GM19397 (cell line): ENCODE measurements around the gene CGB5.
"Not testable (repeated sequence)": the region's sequence is repeated elsewhere in the genome, so short reads cannot be mapped to it uniquely, and the experiment has no call there.

Experiments used
- ATAC-seq: cut with Tn5 transposase; IDR thresholded peaks from one replicate; pipeline ENCODE4 v1.9.1; 2021; ENCODE audit warnings: mild to moderate bottlenecking, moderate library complexity; ENCODE audit not compliant: unreplicated experiment

Gene CGB5

GRCh38 chr19:49020931-49021895 is 22.4 kb upstream of the CGB5 start:
- no peak for ATAC-seq

GRCh38 chr19:49022116-49022515 is 21.5 kb upstream of the CGB5 start:
- ATAC-seq: no peak

DNA sequence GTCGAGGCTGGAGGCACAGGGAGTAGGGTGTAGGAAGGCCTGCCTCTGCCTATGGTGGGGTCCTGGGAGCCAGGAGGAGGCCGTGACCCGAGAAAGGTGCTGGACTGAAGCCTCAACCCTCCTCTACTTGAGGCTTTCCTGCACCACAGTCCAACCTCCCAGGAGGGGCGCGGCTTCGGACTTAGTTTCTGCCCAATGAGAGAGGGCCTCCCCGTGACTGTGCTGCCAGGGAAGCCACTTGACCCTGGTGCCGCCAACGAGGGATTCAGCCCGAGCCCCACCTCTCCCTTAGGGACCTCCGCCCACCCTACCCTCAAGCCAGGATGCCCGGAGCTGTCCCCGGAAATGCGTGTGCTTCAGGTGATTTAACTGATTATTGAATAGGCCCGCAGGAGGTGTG is 19.4 kb upstream of the CGB5 start, which contains the start of gene CGB3:
Gene CGB3, minus strand, starts transcription at position 101 of the 400 bp plus-strand sequence. CDS start 362 bp downstream, outside the sequence.
- ATAC-seq: not testable (repeated sequence)

GRCh38 chr19:49025088-49025487 is 18.6 kb upstream of the CGB5 start:
- not testable (repeated sequence) for ATAC-seq

DNA sequence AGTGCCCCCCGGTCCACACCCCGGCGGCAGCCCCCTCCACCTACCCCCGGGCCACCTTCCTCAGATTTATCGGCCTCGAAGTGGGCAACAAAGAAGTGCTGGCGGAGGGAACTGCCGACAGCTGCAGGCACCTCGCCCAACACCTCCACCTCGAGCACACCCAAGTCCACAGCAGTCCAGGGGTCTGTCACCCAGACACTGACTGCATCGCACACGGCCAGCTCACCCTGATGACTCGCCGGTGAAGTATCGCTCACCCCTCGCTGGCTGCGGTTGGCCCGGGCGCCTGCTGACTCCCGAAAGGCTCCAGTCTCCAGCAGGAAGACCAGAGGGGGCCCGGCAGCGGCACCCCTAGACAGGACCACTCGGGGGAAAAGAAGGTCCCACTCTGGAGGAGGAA is 18.0 kb upstream of the CGB5 start:
- not testable (repeated sequence) for ATAC-seq

DNA sequence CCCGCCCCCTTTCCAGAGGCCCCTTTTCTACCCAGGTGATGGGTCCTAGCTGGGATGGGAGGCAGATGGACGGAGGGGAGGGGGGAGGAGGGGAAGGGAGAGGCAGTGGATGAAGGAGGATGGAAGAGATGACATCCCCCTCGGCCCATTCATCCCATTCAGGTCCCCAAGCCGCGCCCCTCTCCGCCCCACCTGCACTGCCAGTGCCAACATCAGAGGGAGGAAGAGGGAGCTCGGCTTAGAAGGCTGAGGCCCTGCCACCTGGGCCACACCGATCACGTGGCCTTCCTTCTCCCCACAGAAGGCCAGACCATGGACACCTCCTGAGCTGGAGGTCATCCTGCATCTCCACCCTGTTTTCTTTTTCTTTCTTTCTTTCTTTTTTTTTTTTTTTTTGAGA is 15.0 kb upstream of the CGB5 start:
- ATAC-seq: not testable (repeated sequence)

DNA sequence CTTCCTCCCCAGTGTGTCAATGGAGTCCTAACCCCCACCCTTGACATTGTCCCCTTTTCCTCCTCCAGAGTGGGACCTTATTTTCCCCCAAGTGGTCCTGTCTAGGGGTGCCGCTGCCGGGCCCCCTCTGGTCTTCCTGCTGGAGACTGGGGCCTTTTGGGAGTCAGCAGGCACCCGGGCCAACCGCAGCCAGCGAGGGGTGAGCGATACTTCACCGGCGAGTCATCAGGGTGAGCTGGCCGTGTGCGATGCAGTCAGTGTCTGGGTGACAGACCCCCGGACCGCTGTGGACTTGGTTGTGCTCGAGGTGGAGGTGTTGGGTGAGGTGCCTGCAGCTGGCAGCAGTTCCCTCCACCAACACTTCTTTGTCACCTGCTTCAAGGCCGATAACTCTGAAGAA is 13.9 kb upstream of the CGB5 start:
- ATAC-seq: not testable (repeated sequence)

DNA sequence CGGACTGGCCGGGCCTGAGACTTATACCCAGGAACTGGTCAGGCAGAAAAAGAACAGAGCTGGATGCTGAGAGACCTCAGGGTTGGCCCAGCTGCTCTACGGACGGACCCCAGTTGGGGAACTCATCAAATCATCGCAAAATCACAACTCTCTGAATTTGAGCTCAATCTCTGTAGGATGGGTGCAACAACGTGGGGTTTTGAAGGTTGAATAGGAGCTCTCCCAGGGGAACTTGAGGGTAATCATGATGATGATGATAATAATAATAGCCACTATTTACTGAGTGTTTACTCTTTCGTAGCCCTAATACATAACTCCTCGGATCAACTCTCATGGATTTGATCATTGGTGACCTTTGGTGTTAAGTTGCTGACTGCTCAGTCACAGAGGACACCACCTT is 13.3 kb upstream of the CGB5 start:
- ATAC-seq: not testable (repeated sequence)

GRCh38 chr19:49031642-49032301 is 11.9 kb upstream of the CGB5 start, which contains the start of gene CGB2:
Gene CGB2 (plus strand): TSS chr19:49031890. CDS start chr19:49032096, 206 bp downstream.
- ATAC-seq: not testable (repeated sequence)

- not testable (repeated sequence) for ATAC-seq
Measured at GRCh38 chr19:49036815-49037214, 6.8 kb upstream of the CGB5 start, which contains the start of gene CGB1. Gene CGB1 (minus strand): TSS chr19:49036895. CDS start chr19:49036711, 184 bp downstream.

DNA sequence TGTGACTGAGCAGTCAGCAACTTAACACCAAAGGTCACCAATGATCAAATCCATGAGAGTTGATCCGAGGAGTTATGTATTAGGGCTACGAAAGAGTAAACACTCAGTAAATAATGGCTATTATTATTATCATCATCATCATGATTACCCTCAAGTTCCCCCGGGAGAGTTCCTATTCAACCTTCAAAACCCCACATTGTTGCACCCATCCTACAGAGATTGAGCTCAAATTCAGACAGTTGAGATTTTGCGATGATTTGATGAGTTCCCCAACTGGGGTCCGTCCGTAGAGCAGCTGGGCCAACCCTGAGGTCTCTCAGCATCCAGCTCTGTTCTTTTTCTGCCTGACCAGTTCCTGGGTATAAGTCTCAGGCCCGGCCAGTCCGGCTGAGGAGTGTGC is 5.5 kb upstream of the CGB5 start:
- not testable (repeated sequence) for ATAC-seq

- not testable (repeated sequence) for ATAC-seq
Measured at GRCh38 chr19:49038557-49039276, 4.9 kb upstream of the CGB5 start.

DNA sequence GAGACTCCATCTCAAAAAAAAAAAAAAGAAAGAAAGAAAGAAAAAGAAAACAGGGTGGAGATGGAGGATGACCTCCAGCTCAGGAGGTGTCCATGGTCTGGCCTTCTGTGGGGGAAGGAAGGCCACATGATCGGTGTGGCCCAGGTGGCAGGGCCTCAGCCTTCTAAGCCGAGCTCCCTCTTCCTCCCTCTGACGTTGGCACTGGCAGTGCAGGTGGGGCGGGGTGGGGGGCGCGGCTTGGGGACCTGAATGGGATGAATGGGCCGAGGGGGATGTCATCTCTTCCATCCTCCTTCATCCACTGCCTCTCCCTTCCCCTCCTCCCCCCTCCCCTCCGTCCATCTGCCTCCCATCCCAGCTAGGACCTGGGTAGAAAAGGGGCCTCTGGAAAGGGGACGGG is 3.9 kb upstream of the CGB5 start:
- not testable (repeated sequence) for ATAC-seq

GRCh38 chr19:49042177-49042576 is 1.5 kb upstream of the CGB5 start:
- ATAC-seq: no peak

DNA sequence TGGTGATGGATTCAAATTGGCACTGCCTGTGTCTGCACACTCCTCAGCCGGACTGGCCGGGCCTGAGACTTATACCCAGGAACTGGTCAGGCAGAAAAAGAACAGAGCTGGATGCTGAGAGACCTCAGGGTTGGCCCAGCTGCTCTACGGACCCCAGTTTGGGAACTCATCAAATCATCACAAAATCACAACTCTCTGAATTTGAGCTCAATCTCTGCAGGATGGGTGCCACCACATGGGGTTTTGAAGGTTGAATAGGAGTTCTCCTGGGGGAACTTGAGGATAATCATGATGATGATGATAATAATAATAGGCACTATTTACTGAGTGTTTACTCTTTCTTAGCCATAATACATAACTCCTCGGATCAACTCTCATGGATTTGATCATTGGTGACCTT is 982 bp upstream of the CGB5 start:
- ATAC-seq: not testable (repeated sequence)

DNA sequence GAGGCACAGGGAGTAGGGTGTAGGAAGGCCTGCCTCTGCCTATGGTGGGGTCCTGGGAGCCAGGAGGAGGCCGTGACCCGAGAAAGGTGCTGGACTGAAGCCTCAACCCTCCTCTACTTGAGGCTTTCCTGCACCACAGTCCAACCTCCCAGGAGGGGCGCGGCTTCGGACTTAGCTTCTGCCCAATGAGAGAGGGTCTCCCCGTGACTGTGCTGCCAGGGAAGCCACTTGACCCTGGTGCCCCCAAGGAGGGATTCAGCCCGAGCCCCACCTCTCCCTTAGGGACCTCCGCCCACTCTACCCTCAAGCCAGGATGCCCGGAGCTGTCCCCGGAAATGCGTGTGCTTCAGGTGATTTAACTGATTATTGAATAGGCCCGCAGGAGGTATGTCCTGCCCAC is 5.4 kb downstream of the CGB5 start, which contains the start of gene CGB8:
Gene CGB8, minus strand, starts transcription at position 101 of the 400 bp plus-strand sequence. CDS start 372 bp downstream, outside the sequence.
- not testable (repeated sequence) for ATAC-seq

DNA sequence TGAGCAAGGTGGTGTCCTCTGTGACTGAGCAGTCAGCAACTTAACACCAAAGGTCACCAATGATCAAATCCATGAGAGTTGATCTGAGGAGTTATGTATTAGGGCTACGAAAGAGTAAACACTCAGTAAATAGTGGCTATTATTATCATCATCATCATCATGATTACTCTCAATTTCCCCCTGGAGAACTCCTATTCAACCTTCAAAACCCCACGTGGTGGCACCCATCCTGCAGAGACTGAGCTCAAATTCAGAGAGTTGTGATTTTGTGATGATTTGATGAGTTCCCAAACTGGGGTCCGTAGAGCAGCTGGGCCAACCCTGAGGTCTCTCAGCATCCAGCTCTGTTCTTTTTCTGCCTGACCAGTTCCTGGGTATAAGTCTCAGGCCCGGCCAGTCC is 6.2 kb downstream of the CGB5 start:
- ATAC-seq: not testable (repeated sequence)

- ATAC-seq: not testable (repeated sequence)
Measured at GRCh38 chr19:49050376-49051033, 6.9 kb downstream of the CGB5 start.

DNA sequence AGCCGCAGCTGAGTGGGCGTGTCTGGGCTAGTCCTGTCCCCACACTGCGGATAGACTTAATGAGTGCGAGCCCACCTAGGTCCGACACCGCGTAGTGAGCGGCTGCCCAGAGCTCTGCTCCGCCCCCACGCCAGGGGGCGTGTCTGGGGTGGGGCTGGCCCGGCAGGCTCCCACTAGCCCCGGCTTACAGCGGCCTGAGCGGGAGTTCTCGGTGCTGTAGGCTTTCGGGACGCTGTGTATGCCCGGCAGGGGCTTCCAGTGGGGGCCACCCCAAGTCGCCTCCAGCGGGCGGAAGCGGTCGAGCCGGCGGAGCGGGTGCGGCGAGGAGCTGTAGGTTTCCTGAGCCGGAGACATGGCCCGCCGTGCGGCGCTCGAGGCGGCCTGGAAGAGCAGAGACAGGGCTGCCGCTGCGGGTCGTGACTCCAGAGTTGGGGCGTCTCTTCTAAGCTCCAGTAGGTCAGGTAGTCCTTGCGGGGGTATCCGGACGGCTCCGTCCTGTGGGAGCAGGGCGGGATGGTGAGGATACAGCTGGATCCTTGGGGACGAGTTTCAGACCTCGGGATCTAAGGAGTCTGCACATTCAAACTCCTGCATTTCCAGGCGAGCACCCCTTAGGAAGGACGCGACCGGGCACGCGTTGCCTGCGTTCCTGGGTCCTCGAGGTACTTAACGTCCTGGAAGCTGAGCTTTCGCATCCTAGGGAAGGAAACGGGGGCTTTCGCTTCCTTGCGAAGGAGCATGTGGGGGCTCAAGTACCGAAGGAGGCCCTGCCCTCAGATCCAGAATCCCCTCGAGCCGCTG is 12.7 kb downstream of the CGB5 start:
- no peak for ATAC-seq
